ENCODE measurements around the gene SLC39A1.
A peak's percentile ranks its signal among the peaks of the same experiment; 100 is the strongest.

GRCh38 chr1:153963030-153963849, at the start of gene SLC39A1:
- TF ChIP-seq CTCF (IDR thresholded peaks at IDR 0.05) (peak in 1 of 5 experiments; percentile 13), POLR2A (IDR thresholded peaks at IDR 0.05) (peak; percentile 65 to 76), EP300 (IDR thresholded peaks at IDR 0.05) (peak; percentile 67 to 89)

All from tibial nerve (tissue), 4 donors.